GM12878 (cell line): Measurements from ENCODE around the gene SH3GL2. TPM values are rescaled to one million over a fixed set of nuclear protein-coding genes. Genes with fewer than 3 reads are reported as not detected.
A peak's percentile ranks its signal among the peaks of the same experiment; 100 is the strongest.

Experiments used
- ATAC-seq: fragments of 200-7000 bp; cut with Tn5 transposase; 3 replicates; pipeline ENCODE4 v1.9.1; 2020; ENCODE audit warnings: mild to moderate bottlenecking, moderate library complexity
- BruUV-seq: library from RNA; stranded (reverse); fragments of 400-500 nt; replicated peaks from 2 replicates; lab custom pipeline; 2021; lab: Mats Ljungman, UMichigan
- CTCF ChIA-PET: fragments of 300-600 bp; sonication (Branson Sonifier 250); formaldehyde crosslinking; extraction: SDS; loops from one replicate; lab custom pipeline; 2021; ENCODE audit warnings: inconsistent platforms; lab: Yijun Ruan, JAX
- POLR2A ChIA-PET: fragments of 350-600 bp; formaldehyde crosslinking; extraction: SDS; loops from one replicate; lab custom pipeline; 2021; ENCODE audit warnings: inconsistent platforms; lab: Charles Lee
- RAD21 ChIA-PET: fragments of 300-600 bp; sonication (Branson Sonifier 250); formaldehyde crosslinking; loops from one replicate; lab custom pipeline; 2023; ENCODE audit warnings: antibody characterized with exemption; ENCODE audit not compliant: unreplicated experiment; lab: Charles Lee
- SMC1A ChIA-PET: fragments of 300-600 bp; sonication (Branson Sonifier 250); formaldehyde crosslinking; loops from one replicate; lab custom pipeline; 2023; ENCODE audit not compliant: unreplicated experiment, uncharacterized antibody; lab: Charles Lee
- DNase-seq: peaks from one replicate; pipeline ENCODE4 v3.0.0-alpha.2; 2011; ENCODE audit warnings: low read depth, low spot score
- FAIRE-seq: peaks from 3 replicates; lab custom pipeline; 2011; peaks lifted over from hg19 to GRCh38; lab: Jason Lieb, UNC
- H2AFZ ChIP-seq: 2 replicates; pipeline ENCODE4 v1.6.0; 2011; ENCODE audit warnings: low read depth, low read length, control low read depth; ENCODE audit not compliant: control insufficient read depth
- H3K27ac ChIP-seq: 2 replicates; pipeline ENCODE4 v1.5.1; 2011; ENCODE audit warnings: control low read depth; ENCODE audit not compliant: control insufficient read depth, insufficient read depth
- H3K27me3 ChIP-seq, 2 experiments: replicated peaks in 1 of 2; 2 replicates each; pipeline versions ENCODE4 v1.6.0 to v1.6.1; 2011; ENCODE audit warnings: low read length in 1 of 2; ENCODE audit not compliant: control insufficient read depth in 2 of 2, insufficient read depth in 2 of 2
- H3K36me3 ChIP-seq, 2 experiments: 2 replicates each; pipeline ENCODE4 v1.5.1; 2011; ENCODE audit warnings: low read length in 1 of 2; ENCODE audit not compliant: control insufficient read depth in 2 of 2, insufficient read depth in 2 of 2
- H3K4me1 ChIP-seq: 2 replicates; pipeline ENCODE4 v1.6.1; 2011; ENCODE audit warnings: mild to moderate bottlenecking, low read length, moderate library complexity, mixed read lengths; ENCODE audit not compliant: control insufficient read depth, insufficient read depth
- H3K4me2 ChIP-seq: 2 replicates; pipeline ENCODE4 v1.6.0; 2011; ENCODE audit warnings: control low read depth; ENCODE audit not compliant: control insufficient read depth, insufficient read depth
- H3K4me3 ChIP-seq: fragments of 200-600 bp; sonication (generic); 2 replicates; pipeline ENCODE4 v1.5.1; 2016
- H3K79me2 ChIP-seq: 2 replicates; pipeline ENCODE4 v1.6.0; 2011; ENCODE audit warnings: low read length; ENCODE audit not compliant: control insufficient read depth, insufficient read depth
- H3K9ac ChIP-seq: 2 replicates; pipeline ENCODE4 v1.8.0; 2011; ENCODE audit warnings: low read length, control low read depth, mixed read lengths; ENCODE audit not compliant: control insufficient read depth, insufficient read depth
- H3K9me3 ChIP-seq: replicated peaks from 3 replicates; pipeline ENCODE4 v1.5.1; 2011; ENCODE audit warnings: mild to moderate bottlenecking, low read length; ENCODE audit not compliant: control insufficient read depth, insufficient read depth
- H4K20me1 ChIP-seq: 2 replicates; pipeline ENCODE4 v1.6.0; 2011; ENCODE audit not compliant: control insufficient read depth, insufficient read depth
- JUNB ChIP-seq: IDR thresholded peaks from 2 replicates; pipeline ENCODE4 v1.6.1; 2016; ENCODE audit warnings: antibody characterized with exemption, mild to moderate bottlenecking
- KAT2A ChIP-seq: conservative IDR thresholded peaks from 2 replicates; pipeline ENCODE4 v1.6.1; 2011; ENCODE audit warnings: low read depth, low read length; ENCODE audit not compliant: control insufficient read depth
- POLR2AphosphoS2 ChIP-seq: IDR thresholded peaks from 2 replicates; pipeline ENCODE4 v1.6.1; 2011; ENCODE audit warnings: low read depth, mild to moderate bottlenecking, low read length, improper control_type of control experiment, moderate library complexity
- TAF1 ChIP-seq: IDR thresholded peaks from 2 replicates; pipeline ENCODE4 v1.6.1; 2011; ENCODE audit warnings: mild to moderate bottlenecking, low read depth, low read length, borderline replicate concordance
- TCF3 ChIP-seq: IDR thresholded peaks from 2 replicates; pipeline ENCODE4 v1.6.1; 2012; ENCODE audit warnings: low read depth, mild to moderate bottlenecking, low read length, borderline replicate concordance; ENCODE audit not compliant: insufficient read depth
- whole genome bisulfite sequencing: methylation state at CpG from one replicate; pipeline ENCODE4 v1.1.6; 2016; ENCODE audit warnings: low lambda C conversion rate; ENCODE audit not compliant: insufficient replicate concordance, insufficient coverage; ENCODE audit errors: missing lambda C conversion rate; 5-methylcytosine and 5-hydroxymethylcytosine counted together
- in situ Hi-C: fragments of 300-500 bp; cut with MboI; formaldehyde crosslinking; loops from 9 replicates; pipeline ENCODE4 v1.14.3; 2018; ENCODE audit warnings: mixed read lengths
- intact Hi-C: fragments of 100-400 bp; cut with micrococcal nuclease; formaldehyde crosslinking; loops from one replicate; pipeline ENCODE4 v1.14.2; 2022; ENCODE audit not compliant: unreplicated experiment
- polyA plus RNA-seq, 11 experiments: library from polyadenylated mRNA; depleted of rRNA in 4 of 11; unstranded in 6 of 11; stranded (reverse) in 5 of 11; fragments of >200 nt; fragmentation: Nextera tagmentation in 4 of 11; fragmentation: Illumina TruSeq in 1 of 11; extraction: Ambion mirVana in 4 of 11; extraction: Trizol in 1 of 11; gene quantifications; 1 replicate in 1 of 11; 2 replicates in 10 of 11; pipeline versions ENCODE4 v1.2.1 to v1.2.3, GENCODE V29; 2011 to 2016; ENCODE audit warnings: inconsistent platforms in 2 of 11, missing spikeins in 2 of 11, low read depth in 1 of 11
- total RNA-seq, 4 experiments: library from RNA; depleted of rRNA in 3 of 4; stranded (reverse); fragments of >200 nt in 3 of 4; fragmentation: Illumina TruSeq in 1 of 4; extraction: Trizol in 1 of 4; gene quantifications; 2 replicates each; pipeline versions ENCODE4 v1.2.1 to v1.2.3, GENCODE V29; 2013 to 2021
- TF ChIP-seq, protein P1 (sequence below): fragments of 150-350 bp; IDR thresholded peaks from 2 replicates; pipeline ENCODE4 v1.6.1; 2014; ENCODE audit warnings: mild to moderate bottlenecking, low read depth, low read length
- TF ChIP-seq, protein P2 (sequence below), 3 experiments: IDR thresholded peaks in 2 of 3; conservative IDR thresholded peaks in 1 of 3; 2 replicates each; pipeline ENCODE4 v1.5.1; 2011; ENCODE audit warnings: low read depth in 3 of 3, low read length in 3 of 3, mild to moderate bottlenecking in 3 of 3, control low read depth in 2 of 3, moderate library complexity in 2 of 3, inconsistent platforms in 1 of 3, mixed read lengths in 1 of 3; ENCODE audit not compliant: control insufficient read depth in 2 of 3, insufficient read depth in 1 of 3; ENCODE audit errors: extremely low read depth in 1 of 3
- TF ChIP-seq, protein P3 (sequence below): IDR thresholded peaks from 2 replicates; pipeline ENCODE4 v1.6.1; 2011; ENCODE audit warnings: mild to moderate bottlenecking, low read depth, low read length, moderate library complexity; ENCODE audit not compliant: insufficient replicate concordance

The SH3GL2 gene
- total and polyA plus RNA-seq, 10 of the 15 experiments (the other 5 are each of a cell fraction or from before 2014, with no cell fraction given), result not detected

DNA sequence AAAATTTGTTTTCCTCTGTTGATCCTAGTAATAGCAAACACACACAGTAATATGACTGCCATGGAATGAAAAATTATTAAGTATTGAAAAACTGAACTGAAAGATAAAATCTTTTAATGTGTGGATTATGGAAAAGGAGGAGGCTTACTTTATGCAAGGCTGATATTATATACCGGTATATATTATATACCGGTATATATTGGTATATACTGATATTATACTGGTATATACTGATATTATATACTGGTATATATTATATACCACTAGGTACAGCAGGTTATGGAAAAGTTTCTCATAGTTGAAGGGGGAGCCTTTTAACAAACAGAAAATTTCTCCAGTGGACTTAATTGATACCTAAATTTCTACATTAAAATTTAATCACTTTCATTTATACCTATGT is 181.4 kb downstream of the SH3GL2 start:
- CTCF ChIA-PET, result no interaction called here
- no TSS peak for BruUV-seq
- 91% methylated on average over 2 of the region's 2 CpGs for WGBS
- Histone ChIP-seq H3K4me3 (no peak overlapping the region), H4K20me1 (no peaks in the 10 kb centered on the region), H3K4me1 (no peaks in the 10 kb centered on the region), H3K9ac (no peak overlapping the region), H3K27me3 (no peaks in the 10 kb centered on the region), H3K4me2 (no peak overlapping the region), H3K79me2 (no peaks in the 10 kb centered on the region), H2AFZ (no peak overlapping the region), H3K36me3 (no peaks in the 10 kb centered on the region), H3K9me3 (no peaks in the 10 kb centered on the region), H3K27ac (no peak overlapping the region)
- DNase-seq (no peak), FAIRE-seq (no peak), ATAC-seq (no peak)
- intact Hi-C loops (no loop called here), in situ Hi-C loops (no loop called here)
- POLR2A ChIA-PET, result no interaction called here
- SMC1A ChIA-PET, result no interaction called here
- TF ChIP-seq, protein P1, sequence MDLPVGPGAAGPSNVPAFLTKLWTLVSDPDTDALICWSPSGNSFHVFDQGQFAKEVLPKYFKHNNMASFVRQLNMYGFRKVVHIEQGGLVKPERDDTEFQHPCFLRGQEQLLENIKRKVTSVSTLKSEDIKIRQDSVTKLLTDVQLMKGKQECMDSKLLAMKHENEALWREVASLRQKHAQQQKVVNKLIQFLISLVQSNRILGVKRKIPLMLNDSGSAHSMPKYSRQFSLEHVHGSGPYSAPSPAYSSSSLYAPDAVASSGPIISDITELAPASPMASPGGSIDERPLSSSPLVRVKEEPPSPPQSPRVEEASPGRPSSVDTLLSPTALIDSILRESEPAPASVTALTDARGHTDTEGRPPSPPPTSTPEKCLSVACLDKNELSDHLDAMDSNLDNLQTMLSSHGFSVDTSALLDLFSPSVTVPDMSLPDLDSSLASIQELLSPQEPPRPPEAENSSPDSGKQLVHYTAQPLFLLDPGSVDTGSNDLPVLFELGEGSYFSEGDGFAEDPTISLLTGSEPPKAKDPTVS, result no peak
- TF ChIP-seq TAF1, result no peak
- RAD21 ChIA-PET, result no interaction called here

DNA sequence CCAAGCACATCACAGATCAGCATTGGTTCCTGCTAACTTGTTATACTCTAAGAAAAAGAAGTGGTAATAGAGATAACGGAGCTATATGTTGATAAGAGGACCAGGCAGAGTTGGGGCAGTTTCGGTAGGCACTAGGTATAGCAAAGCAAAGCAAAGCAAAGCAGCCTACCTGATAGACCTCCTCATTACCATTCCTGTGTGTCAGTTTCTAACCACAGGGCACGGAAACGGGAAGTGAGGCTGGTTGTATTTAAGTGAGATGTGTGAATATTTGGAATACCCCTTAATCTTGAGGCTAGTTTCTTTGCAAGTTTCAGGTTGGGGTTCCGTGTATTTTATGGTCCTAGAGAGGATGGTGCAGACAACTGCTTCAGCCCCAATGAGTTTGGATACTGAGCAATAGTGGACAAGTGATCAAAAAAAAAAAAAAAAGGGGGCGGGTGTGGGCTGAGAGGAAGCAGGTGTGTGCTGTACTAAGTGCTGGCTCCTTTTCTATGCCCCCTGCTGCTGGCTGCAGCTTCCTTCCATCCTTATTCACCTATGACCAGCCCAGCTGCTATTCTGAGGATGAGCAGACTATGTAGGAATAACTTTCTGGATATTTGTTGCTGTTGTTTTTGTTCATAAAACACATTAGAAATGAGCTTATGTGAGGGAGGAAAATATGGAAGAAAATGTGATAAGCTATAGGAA is 183.3 kb downstream of the SH3GL2 start:
- in situ Hi-C loops (no loop called here), intact Hi-C loops (no loop called here)
- no peak overlapping the region for H3K9ac ChIP-seq
- no peaks in the 10 kb centered on the region for H3K27me3 ChIP-seq
- CTCF ChIA-PET, result interaction anchor here (1.8 kb wide), 1 partner anchor 42 kb away, joined by 3 read pairs; no protein-coding TSS in a partner anchor
- H3K4me2 ChIP-seq, result no peak overlapping the region
- no peaks in the 10 kb centered on the region for H3K79me2 ChIP-seq
- POLR2A ChIA-PET, result no interaction called here
- no peak for FAIRE-seq
- no peak overlapping the region for H3K4me3 ChIP-seq
- no peak overlapping the region for H2AFZ ChIP-seq
- H3K36me3 ChIP-seq, result no peaks in the 10 kb centered on the region
- WGBS, result 2% methylated on average over 6 of the region's 6 CpGs
- ATAC-seq, result peak; percentile 24; the same call in 1 of the 3 replicates
- RAD21 ChIA-PET, result no interaction called here
- no TSS peak for BruUV-seq
- no peak for DNase-seq
- no peaks in the 10 kb centered on the region for H4K20me1 ChIP-seq
- H3K9me3 ChIP-seq, result no peaks in the 10 kb centered on the region
- no peak overlapping the region for H3K27ac ChIP-seq
- SMC1A ChIA-PET, result no interaction called here
- H3K4me1 ChIP-seq, result no peaks in the 10 kb centered on the region
- TF ChIP-seq KAT2A (no peak), TCF3 (no peak), JUNB (no peak), POLR2AphosphoS2 (no peak)
- TF ChIP-seq, protein P2, sequence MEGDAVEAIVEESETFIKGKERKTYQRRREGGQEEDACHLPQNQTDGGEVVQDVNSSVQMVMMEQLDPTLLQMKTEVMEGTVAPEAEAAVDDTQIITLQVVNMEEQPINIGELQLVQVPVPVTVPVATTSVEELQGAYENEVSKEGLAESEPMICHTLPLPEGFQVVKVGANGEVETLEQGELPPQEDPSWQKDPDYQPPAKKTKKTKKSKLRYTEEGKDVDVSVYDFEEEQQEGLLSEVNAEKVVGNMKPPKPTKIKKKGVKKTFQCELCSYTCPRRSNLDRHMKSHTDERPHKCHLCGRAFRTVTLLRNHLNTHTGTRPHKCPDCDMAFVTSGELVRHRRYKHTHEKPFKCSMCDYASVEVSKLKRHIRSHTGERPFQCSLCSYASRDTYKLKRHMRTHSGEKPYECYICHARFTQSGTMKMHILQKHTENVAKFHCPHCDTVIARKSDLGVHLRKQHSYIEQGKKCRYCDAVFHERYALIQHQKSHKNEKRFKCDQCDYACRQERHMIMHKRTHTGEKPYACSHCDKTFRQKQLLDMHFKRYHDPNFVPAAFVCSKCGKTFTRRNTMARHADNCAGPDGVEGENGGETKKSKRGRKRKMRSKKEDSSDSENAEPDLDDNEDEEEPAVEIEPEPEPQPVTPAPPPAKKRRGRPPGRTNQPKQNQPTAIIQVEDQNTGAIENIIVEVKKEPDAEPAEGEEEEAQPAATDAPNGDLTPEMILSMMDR (IDR thresholded peaks at IDR 0.05 in 2 of 3, conservative IDR thresholded peaks at IDR 0.05 in 1 of 3; ENCODE audit: control insufficient read depth in 2 of 3, extremely low read depth in 1 of 3, insufficient read depth in 1 of 3, low read depth in 3 of 3, low read length in 3 of 3), result no peak
- TF ChIP-seq, protein P3, sequence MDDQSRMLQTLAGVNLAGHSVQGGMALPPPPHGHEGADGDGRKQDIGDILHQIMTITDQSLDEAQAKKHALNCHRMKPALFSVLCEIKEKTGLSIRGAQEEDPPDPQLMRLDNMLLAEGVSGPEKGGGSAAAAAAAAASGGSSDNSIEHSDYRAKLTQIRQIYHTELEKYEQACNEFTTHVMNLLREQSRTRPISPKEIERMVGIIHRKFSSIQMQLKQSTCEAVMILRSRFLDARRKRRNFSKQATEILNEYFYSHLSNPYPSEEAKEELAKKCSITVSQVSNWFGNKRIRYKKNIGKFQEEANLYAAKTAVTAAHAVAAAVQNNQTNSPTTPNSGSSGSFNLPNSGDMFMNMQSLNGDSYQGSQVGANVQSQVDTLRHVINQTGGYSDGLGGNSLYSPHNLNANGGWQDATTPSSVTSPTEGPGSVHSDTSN, result no peak
